Testis (tissue), 3 donors: ENCODE results near the gene GRIK2. TPM values are rescaled to one million over a fixed set of nuclear protein-coding genes. Genes with fewer than 3 reads are reported as not detected.

ENCODE experiments used
- DNase-seq: peaks from one replicate; pipeline ENCODE4 v3.0.0-alpha.2; 2019
- H3K27ac ChIP-seq, 2 donors: fragments of 200-600 bp; sonication (generic); one replicate each; pipeline ENCODE4 v1.5.1; 2019
- H3K27me3 ChIP-seq: fragments of 200-600 bp; sonication (generic); one replicate; pipeline ENCODE4 v1.5.1; 2019
- H3K36me3 ChIP-seq: fragments of 200-600 bp; sonication (generic); one replicate; pipeline ENCODE4 v1.5.1; 2017; ENCODE audit warnings: low read depth; ENCODE audit errors: missing control alignments
- H3K4me1 ChIP-seq: fragments of 200-600 bp; sonication (generic); one replicate; pipeline ENCODE4 v1.5.1; 2019
- H3K4me3 ChIP-seq, 2 donors: fragments of 200-600 bp; sonication (generic); one replicate each; pipeline ENCODE4 v1.5.1; 2017 to 2019
- H3K9me3 ChIP-seq: fragments of 200-600 bp; sonication (generic); one replicate; pipeline ENCODE4 v1.5.1; 2017
- CTCF ChIP-seq, 3 experiments: fragments of 450-650 bp in 2 of 3; fragments of 200-600 bp in 1 of 3; sonication (generic) in 1 of 3; IDR thresholded peaks; one replicate each; pipeline ENCODE4 v1.5.1; 2016 to 2019; ENCODE audit warnings: antibody characterized with exemption in 3 of 3, mild to moderate bottlenecking in 2 of 3, moderate library complexity in 1 of 3
- POLR2A ChIP-seq: fragments of 450-650 bp; IDR thresholded peaks from one replicate; pipeline ENCODE4 v1.6.1; 2017; ENCODE audit warnings: antibody characterized with exemption, mild to moderate bottlenecking, moderate library complexity
- WGBS, 2 donors: methylation state at CpG; one replicate each; pipeline ENCODE4 v1.1.5; 2018; 5-methylcytosine and 5-hydroxymethylcytosine counted together
- intact Hi-C: fragments of 100-400 bp; cut with DNase I; formaldehyde crosslinking; loops from one replicate; pipeline ENCODE4 v1.15.1; 2023; ENCODE audit warnings: low total_unique reads
- polyA plus RNA-seq: library from polyadenylated mRNA; stranded (reverse); fragments of 350-450 nt; fragmentation: Illumina TruSeq; extraction: RNeasy Lipid Tissue Mini Kit (QIAGEN cat#74804); gene quantifications from one replicate; pipeline ENCODE4 v1.2.3, GENCODE V29; 2014; ENCODE audit warnings: low read depth, low replicate concordance; ENCODE audit not compliant: insufficient read depth
- total RNA-seq, 2 donors: library from RNA; depleted of rRNA; stranded (reverse); fragments of >200 nt; gene quantifications; one replicate each; pipeline ENCODE4 v1.2.3, GENCODE V29; 2016

Gene GRIK2
- total and polyA plus RNA-seq, 3 donors from 2014 or later, result 1.1 to 23.5 (median 12.4) TPM

- no peaks in the 10 kb centered on the region for H3K4me1 ChIP-seq
- intact Hi-C loops, result no loop called here
- no peaks in the 10 kb centered on the region for H3K36me3 ChIP-seq
- no peaks in the 10 kb centered on the region for H3K27me3 ChIP-seq
- no peaks in the 10 kb centered on the region for H3K9me3 ChIP-seq
- DNase-seq, result no peak
- no peak for TF ChIP-seq POLR2A
- TF ChIP-seq CTCF (IDR thresholded peaks at IDR 0.05), result no peak
- WGBS, 2 donors, result 91 to 92% methylated on average over 8 of the region's 8 CpGs
- H3K27ac ChIP-seq, result no peak overlapping the region
- no peak overlapping the region for H3K4me3 ChIP-seq
Observed at GRCh38 chr6:101961357-101961756, 567.8 kb downstream of the GRIK2 start.

- Histone ChIP-seq H3K4me1 (no peaks in the 10 kb centered on the region), H3K4me3 (no peak overlapping the region), H3K36me3 (no peaks in the 10 kb centered on the region), H3K9me3 (no peaks in the 10 kb centered on the region), H3K27me3 (no peaks in the 10 kb centered on the region), H3K27ac (no peak overlapping the region)
- no peak for TF ChIP-seq POLR2A
- no peak for TF ChIP-seq CTCF (IDR thresholded peaks at IDR 0.05)
- intact Hi-C loops, result no loop called here
- DNase-seq, result no peak
Observed at GRCh38 chr6:101980924-101981323, 587.4 kb downstream of the GRIK2 start.

- Histone ChIP-seq H3K27ac (no peak overlapping the region), H3K27me3 (no peaks in the 10 kb centered on the region), H3K4me3 (no peak overlapping the region), H3K4me1 (no peaks in the 10 kb centered on the region), H3K9me3 (no peaks in the 10 kb centered on the region), H3K36me3 (no peaks in the 10 kb centered on the region)
- intact Hi-C loops, result no loop called here
- no peak for TF ChIP-seq POLR2A
- no peak for TF ChIP-seq CTCF (IDR thresholded peaks at IDR 0.05)
- no peak for DNase-seq
- 91 to 94% methylated on average over 3 of the region's 3 CpGs for WGBS, 2 donors
Observed at GRCh38 chr6:101986476-101986875, 593.0 kb downstream of the GRIK2 start.

- H3K27ac ChIP-seq, result no peak overlapping the region
- no peak for TF ChIP-seq POLR2A
- TF ChIP-seq CTCF (IDR thresholded peaks at IDR 0.05), result no peak
- no peaks in the 10 kb centered on the region for H3K36me3 ChIP-seq
- intact Hi-C loops, result no loop called here
- H3K27me3 ChIP-seq, result no peaks in the 10 kb centered on the region
- no peak for DNase-seq
- H3K4me3 ChIP-seq, result no peak overlapping the region
- WGBS, 2 donors, result 54 to 62% methylated on average over 5 of the region's 5 CpGs
- H3K9me3 ChIP-seq, result no peaks in the 10 kb centered on the region
- no peaks in the 10 kb centered on the region for H3K4me1 ChIP-seq
Observed at GRCh38 chr6:101992286-101992685, 598.8 kb downstream of the GRIK2 start.

- no peaks in the 10 kb centered on the region for H3K27me3 ChIP-seq
- no peaks in the 10 kb centered on the region for H3K9me3 ChIP-seq
- intact Hi-C loops, result no loop called here
- no peak overlapping the region for H3K27ac ChIP-seq
- TF ChIP-seq CTCF (IDR thresholded peaks at IDR 0.05), result no peak
- TF ChIP-seq POLR2A, result no peak
- no peaks in the 10 kb centered on the region for H3K36me3 ChIP-seq
- no peak for DNase-seq
- no peak overlapping the region for H3K4me3 ChIP-seq
- H3K4me1 ChIP-seq, result no peaks in the 10 kb centered on the region
Observed at GRCh38 chr6:101994521-101994920, 601.0 kb downstream of the GRIK2 start.
